ENCODE results near the gene RPL27A.
A peak's percentile ranks its signal among the peaks of the same experiment; 100 is the strongest.
"Not testable (repeated sequence)": the region's sequence is repeated elsewhere in the genome, so short reads cannot be mapped to it uniquely, and the experiment has no call there.

Gene RPL27A

DNA sequence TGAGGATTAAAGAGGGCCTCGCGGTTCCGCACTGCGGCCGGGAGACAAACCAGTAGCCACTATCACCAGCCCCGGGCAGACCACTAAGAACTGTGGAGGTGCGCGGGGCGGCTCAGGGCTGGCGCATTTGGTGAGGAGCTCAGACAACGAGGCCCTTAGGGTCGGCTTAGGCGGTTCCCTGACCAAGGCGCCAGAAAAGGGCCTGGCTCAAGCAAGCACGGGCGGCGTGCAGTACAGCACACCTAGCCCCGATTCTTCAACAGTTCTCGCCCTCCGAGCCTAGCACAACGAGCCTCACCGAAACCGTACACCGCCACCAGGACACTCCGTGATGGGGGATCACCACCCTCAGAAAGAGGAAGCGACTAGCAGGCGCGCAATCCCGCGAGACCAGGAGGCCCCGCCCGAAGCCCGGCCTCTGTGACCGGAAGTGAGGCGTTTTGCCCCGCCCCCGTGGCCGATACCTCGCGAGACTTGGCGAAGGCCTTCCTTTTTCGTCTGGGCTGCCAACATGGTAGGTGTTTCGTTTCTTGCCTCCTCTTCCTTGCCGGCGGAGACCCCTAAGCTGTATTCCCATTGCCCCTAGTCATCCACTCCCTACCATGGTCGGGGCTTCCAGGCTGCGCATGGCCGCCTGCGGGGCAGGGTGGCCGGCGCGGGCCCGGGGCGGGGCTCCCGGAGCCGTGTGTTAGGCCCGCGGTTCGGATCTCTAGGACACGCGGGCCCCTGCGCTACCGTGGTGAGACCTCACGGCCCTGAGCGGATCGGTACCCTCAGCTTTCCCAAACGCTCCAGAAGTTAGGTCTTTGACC, at the start of gene RPL27A, which contains the start of gene TRIM66:
Gene RPL27A (plus strand): TSS at position 490 of the 812 bp plus-strand sequence. CDS start 22 bp downstream, at position 512.
Gene TRIM66 (minus strand): TSS at position 363 of the 812 bp plus-strand sequence. CDS start 10,391 bp downstream, outside the sequence.
- peak; percentile 94 to 96 for DNase-seq

DNA sequence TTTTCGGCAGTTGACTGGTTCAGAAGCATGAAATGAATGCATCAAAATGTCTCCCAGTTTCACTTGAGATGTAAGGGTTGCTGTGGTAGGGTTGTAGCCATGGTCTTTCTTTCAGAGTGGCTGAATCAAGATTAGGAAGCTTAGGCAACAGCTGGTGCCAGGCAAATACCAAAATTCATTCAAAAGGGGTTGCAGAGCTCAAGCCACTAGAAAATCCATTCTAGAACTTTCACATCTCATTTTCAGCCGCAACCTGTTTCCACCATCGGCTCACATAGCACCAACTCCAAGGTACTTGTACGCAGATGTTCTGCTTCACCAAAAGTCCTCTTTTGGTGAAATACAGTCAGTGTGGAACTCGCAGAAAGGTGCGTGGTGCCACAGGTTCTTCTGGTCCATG, 48.1 kb upstream of the RPL27A start:
- DNase-seq, result no peak

DNA sequence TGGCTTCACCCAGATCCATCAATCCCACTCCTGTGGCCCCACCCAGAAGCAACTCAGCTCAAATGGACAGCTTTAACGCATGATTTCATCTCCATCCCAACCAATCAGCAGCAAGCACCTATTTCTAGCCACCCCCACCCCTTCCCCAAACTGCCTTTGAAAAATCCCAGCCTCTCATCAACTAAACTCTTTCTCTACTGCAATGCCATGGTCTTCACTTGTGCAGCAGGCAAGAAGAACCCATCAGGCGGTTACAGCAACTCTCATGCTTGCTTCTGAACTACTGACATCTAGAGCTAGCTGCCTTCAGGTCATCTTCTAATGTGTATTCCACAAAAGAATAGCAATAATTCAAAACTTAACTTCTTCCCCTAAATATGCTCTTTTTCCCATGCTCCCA, 46.5 kb upstream of the RPL27A start:
- DNase-seq, result no peak

GRCh38 chr11:8638300-8638699, 44.3 kb upstream of the RPL27A start:
- DNase-seq, result no peak

DNA sequence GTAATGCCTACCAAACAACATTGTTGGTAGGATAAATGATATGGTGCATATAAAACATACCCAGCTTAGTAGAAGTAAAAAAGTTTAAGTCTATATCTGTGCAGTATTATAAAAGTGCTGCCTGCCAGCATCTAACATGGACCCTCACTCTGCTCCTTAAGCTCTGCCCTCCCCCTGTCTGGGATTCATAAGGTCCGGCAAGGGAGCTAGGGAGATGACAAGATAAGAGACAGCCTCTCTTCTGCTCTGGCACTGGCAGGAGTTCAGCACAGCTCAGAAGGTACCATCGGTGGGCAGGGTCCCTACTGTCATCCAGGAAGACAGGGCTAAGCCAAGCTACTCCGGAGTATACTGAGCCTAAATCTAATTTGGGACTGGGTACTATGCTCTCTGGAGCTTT, 42.9 kb upstream of the RPL27A start:
- no peak for DNase-seq

GRCh38 chr11:8640267-8640906, 42.2 kb upstream of the RPL27A start:
- no peak for DNase-seq

DNA sequence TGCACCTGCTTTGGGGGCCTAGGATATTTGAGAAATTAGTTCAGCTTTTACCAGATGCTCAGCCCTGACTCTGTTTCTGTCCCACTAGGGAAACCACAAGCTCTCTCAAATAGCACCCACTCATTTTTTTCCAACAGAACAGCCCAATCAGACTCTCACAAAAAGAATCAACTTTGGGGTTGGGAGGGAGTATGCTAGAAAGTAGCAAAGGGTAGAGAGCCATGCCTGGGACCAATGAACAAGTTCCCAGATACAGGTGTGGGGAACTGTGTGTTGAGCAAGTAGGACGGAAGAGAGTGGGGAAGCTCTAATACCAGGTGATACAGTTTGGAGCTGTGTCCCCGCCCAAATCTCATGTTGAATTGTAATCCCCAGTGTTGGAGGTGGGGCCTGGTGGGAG, 41.3 kb upstream of the RPL27A start:
- no peak for DNase-seq

DNA sequence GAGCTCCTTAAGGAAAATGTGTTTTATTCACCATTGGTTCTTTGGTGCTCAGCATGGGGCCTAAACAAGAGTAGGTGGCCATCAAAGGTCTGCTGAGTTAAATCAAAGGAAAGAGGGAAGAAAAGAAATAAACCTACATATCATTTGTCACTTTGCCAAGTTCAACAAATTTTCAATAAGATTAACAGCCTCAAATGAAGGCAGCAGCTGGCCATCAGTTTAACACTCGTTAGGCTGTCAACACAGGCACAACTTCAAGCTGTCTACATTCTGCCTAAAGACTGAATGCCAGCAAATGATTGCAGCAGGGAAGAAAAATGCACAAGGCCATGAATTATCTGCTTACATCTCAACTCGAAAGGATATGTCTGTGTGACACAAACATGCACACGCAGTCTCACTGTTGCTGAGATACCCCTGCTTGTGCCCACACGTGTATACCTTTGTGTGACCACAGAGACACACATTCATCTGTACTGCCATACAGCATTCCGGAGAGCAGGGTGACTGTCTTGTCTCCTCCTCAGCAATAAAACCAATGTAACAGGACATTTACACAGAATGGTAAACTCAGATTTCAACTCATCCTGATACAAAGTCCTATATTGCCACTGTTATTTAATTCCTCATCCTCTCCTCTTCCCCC, 40.3 kb upstream of the RPL27A start:
- peak; percentile 3 to 55 for DNase-seq

DNA sequence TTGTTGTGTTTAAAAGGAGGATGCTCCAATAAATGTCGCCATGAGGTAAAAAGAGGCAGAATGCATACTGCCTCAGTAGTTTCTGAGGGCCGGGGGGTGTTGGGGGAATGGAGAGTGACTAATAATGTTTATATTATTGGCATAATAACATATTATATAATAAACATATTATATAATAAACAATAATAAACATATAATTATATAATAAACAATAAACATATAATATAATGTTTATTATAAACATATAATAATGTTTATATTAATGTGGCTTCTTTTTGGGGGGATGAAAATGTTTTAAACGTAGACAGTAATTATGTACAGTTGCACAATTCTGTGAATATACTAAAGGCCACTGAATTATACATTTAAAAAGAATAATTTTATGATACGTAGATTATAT, 35.7 kb upstream of the RPL27A start:
- no peak for DNase-seq

DNA sequence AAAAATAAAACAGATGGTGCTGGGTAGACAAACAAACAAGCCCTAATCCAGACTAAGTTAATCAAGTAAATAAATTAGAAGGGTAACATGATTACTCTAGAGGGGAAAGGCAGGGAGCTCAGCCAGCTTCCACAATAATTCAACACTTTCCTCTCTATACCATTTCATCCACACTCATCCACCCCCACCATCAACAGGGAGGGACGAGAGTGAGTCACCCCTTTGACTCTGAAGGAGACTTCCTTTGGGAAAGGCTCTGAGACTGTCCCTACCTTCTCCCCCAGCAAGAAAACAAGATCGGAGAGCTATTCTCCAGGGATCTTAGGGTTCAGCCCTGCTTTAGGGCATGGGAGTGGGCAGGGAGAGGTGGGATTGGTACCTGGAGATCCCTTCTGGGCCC, 33.2 kb upstream of the RPL27A start:
- DNase-seq, result no peak

DNA sequence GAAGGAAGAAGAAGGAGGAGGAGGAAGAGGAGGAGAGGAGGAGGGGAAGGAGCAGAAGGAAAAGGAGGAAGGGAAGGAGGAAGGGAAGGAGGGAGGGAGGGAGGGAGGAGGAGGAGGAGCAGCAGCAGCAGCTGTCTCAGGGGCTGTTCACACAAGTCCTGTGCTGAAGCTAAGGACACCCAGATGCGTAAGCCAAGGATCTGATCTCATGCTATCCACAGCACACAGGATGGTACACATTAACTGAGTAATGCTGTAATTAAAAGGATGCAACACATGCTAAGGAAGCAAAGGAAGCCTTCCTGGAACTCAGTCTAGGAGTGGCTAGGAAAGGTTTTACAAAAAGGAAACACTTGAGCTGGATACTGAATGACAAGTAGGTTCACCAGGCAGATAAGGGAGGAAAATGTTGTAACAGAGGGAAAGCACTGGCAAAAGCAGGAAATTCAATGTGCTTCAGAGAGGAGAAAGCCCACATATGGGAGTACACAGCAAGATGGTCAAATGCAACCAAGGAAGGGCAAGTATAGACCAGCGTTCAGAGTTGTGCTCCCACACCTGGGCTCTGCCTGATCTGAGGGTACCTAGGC, 32.1 kb upstream of the RPL27A start:
- no peak for DNase-seq

DNA sequence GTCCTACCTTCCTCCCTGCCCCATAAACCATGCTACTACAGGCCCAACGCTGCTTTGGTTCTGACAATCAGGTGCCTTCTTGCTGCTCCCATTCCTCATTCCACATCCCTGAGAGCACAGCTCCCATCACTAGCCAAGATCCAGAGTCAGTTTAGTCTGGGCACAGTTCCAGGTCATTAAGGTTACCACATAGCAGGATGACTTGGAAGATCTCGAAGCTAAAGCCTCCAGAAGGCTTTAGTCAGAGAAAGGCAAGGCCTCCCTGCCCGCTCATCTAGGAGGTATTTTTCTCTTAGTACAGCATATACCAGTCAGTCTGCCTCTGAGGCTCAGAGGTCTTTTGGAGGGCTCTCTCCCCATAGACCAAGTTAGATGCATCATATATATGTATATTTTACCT, 30.5 kb upstream of the RPL27A start:
- DNase-seq, result no peak

DNA sequence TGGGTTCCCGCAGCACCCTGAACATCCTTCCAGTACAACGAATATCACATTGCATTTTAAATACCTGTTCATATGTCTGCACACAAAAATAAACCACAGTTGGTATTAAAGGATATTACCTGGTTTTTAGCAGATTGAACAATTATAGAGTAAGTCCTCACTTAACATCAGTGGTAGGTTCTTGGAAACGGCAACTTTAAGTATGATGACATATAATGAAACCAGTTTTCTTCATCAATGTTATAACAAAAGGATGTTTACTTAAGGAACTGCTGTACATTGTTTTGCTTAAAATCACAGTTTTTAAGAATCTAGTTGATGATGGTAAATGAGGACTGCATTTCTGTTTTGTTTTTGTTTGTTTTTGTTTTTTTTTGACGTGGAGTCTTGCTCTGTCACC, 28.1 kb upstream of the RPL27A start:
- DNase-seq, result no peak

GRCh38 chr11:8656291-8656690, 26.3 kb upstream of the RPL27A start:
- no peak for DNase-seq

GRCh38 chr11:8658321-8659057, 24.1 kb upstream of the RPL27A start:
- DNase-seq, result no peak

DNA sequence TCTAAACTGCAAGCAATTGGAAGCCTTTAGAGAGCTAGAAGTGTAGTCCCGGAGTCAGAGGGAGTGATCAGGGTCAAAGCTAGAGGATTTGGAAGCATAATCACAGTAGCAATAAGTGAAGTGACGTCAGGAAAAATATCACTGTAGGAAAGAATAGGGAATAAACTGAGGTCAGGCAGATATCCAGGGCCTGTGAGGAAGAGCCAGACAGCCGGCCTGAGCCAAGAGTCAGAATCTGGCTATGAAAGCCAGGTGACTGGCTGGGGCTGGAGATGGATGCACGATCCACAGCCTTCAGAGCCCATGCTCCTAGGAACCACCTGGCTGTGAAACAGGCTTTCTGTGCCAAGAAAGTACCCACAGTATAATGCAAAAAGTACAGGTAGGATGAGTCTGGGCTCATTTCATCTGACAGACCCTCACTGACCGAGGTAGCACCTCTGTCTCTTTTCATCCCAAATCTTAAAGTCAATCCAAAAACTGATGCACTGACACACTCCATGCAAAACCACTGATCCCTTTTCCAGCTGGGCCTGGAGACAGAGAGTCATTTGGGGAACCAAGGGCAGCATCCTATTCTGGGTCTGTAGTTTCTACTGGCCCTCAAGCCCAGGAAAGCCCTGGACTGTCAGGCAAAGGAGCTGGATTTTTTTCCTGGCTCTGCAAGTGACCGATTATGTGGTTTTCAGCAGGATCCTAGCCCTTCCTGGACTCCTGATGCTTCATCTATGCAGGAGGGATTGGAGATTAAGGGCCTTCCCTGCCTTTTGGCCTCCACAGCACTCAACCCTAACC, 21.4 kb upstream of the RPL27A start:
- DNase-seq, result no peak

DNA sequence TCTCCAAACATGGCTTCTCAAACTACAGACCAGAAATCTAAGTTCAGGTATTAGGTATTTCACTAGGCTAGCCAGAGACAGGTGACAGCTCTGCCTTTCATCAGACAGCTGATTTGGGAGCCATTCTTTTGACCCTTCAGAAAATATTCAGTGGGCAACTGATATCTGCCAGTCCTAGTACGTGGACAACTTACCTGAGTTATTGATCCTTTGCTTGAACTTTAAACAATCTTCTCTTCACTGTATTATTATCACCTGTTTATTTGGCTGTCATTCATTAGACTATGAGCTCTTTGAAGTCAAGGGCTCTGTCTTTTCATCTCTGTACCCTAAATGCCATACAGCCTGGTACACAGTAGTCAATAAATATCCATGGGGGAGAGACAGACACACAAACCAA, 17.4 kb upstream of the RPL27A start:
- no peak for DNase-seq

GRCh38 chr11:8670081-8670480, 12.5 kb upstream of the RPL27A start:
- DNase-seq, result not testable (repeated sequence)

GRCh38 chr11:8671193-8671612, 11.4 kb upstream of the RPL27A start:
- peak; percentile 53 to 80 for DNase-seq

GRCh38 chr11:8671651-8672062, 10.9 kb upstream of the RPL27A start:
- DNase-seq, result peak; percentile 71 to 89

- no peak for DNase-seq
Observed at GRCh38 chr11:8672346-8672745, 10.2 kb upstream of the RPL27A start.

- DNase-seq, result no peak
Observed at GRCh38 chr11:8674859-8675258, 7.7 kb upstream of the RPL27A start.

Data from NCI-H2081 (cell line).